ENCODE results near the gene ROR1. TPM values are rescaled to one million over a fixed set of nuclear protein-coding genes. Genes with fewer than 3 reads are reported as not detected.
"Not testable (repeated sequence)": the region's sequence is repeated elsewhere in the genome, so short reads cannot be mapped to it uniquely, and the experiment has no call there.

ROR1 gene
- total RNA-seq, 1 donor from 2014 or later: 13.6 TPM

DNA sequence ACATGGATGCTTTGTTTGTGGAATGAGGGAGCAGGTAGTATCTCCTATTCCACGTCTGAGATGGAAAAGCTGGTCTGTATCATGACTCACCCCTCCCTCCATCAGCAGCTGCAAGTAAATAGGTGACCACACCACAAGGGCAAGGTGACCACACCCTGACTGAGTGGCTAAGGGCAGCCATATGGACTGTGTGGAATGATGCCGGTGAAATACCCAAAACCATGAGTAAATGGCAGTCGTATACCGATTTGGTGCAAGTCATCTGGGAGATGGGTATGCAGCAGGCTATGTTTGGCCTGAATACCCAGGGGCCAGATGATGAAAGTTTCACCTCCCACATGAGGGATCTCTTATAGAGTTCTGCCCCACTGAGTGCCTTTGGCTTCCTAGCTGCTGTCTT is 413.8 kb downstream of the ROR1 start:
- no peak for DNase-seq

DNA sequence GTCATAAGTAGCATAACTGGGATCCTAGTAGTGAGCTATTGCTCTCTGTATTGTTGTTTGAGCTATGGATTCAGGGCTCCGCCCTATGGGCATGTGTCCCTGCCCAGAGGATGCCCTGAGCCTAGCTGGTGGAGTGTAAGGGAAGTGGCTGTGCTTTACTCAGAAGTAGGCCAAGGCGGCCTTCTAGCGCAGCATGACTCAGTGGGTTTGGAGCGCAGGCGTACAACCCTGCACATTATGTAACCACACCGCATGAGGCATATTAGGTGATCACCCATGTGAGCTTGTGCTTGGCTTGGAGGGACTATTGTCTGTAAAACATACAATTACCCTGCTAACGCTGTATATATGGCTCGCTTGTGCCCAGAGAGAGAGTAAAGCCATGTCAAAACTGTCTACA is 418.5 kb downstream of the ROR1 start:
- no peak for DNase-seq

DNA sequence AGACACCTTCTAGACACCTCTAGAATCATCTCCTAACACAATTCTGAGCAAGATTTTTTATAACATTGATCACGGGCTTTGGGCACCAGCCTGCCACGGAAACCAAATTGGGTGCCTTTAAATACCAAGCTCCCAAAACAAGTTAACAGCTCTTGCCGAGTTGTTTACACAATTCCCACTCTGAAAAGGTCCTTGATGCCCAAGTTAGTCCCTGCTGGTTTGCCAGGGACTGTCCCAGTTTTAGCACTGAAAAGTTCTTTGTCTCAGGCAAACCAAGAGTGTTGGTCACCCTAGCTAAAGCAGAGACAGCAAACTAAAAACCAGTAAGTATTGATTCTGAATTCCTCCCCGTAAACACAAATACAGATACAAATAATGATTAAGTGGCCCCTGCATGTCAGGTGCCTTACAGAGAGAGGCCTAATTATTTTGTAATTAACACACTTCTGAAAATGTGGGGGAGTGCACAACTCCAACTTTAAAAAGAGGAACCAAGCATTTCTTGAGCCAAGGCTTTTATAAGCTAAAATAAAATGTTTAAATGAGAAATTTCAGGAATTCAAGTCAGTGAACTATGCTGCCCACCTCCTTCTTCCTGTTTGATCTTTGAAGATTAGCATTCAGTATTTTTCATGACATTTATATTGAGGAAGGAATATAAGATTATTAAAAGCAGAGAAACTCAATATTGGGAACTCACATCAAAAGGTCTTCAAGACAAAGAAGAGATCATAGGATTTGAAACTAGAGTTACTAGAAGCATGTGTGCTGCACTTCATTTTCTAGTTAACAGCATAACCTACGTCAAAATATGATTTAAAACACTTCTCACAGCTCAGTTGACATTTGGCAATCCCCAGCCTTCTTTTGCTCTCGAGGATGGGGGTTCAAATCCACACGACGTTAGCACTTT is 420.6 kb downstream of the ROR1 start:
- DNase-seq: no peak

DNA sequence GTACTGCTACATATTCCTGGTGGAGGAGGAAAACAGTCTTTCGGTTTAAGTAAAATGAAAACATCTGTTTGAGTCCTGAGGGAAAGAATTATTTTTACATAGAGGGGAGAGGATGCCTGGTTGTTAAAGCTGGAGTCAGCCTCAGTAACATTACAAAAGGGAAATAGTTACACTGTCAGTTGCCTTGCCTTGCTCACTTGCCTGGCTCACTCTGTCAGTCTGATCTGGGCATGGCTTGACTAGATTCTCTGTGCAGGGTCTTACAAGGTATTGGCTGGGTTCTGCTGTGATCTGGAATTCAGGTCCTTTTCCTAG is 421.2 kb downstream of the ROR1 start:
- peak; percentile 68 for DNase-seq

DNA sequence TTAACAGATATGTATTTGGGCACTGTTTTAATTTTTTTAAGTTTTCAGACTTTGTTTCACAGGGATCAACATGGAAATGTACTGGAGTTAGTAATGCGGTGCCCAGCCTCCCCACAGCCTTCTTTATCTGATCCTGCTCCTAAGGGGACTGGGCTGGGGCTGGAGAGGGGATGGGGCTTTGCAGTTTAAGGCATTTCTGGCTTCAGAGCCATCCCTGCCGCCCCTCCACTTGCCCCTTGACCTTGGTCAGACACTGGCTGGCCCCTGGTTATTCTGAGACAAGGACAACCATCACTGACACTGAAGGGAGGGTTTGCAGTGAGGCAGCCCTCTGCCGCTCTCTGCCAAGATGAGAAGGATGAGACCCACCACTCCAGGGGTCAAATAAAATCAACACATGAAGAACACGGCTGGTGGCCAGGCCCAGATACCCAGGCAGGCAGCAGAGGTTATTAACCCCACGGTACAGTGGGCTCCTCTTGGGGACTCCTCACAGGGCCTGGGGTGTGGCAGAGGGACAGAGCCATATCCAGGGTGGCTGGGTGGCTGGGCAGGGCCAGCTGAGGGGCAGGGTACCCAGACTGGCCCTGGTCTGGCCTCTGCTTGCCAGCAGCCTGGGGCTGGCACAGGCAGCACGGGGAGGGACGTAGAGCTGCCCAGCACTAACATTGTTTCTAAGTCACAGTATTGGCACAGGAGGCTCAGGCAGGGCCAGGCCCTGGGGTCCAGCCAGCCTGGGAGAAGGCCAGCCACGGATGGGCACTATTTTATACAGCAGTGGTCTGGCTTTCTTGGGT is 422.5 kb downstream of the ROR1 start:
- DNase-seq: no peak

DNA sequence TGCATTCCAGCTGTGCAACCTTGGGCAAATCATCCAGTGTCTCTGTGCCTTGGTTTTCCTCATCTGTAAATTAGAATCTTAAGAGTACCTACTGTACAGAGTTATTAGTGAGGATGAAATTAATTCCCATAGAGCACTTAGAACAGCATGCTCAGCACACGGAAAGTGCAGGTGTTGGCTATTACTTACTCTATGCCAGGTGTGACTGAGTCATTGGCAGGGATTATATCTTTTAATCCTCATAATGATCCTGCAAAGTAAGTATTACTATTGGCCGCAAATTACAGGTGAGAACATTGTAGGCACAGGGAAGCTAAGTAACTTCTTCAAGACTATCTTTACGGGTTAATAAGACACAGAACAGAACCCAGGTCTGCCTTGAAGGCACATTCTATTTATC is 423.3 kb downstream of the ROR1 start:
- DNase-seq: no peak

DNA sequence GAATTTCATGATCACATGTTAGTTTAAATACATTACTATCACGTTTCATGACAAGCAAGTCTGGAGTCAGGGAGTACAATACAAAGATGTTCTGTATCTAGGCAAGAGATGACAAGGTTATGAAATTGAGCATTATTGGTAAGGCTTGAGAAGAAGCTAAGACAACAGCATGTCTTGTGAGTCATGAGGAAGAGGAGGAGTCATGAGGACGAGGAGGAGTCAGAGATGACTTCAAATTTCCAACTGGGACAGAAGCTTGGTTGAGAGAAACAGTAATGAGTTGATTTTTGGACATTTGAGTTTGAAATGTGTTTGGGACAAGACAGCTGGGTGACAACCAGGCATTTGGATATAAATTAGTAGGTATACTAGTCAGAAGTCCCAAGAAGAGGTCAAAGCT is 425.3 kb downstream of the ROR1 start:
- no peak for DNase-seq

DNA sequence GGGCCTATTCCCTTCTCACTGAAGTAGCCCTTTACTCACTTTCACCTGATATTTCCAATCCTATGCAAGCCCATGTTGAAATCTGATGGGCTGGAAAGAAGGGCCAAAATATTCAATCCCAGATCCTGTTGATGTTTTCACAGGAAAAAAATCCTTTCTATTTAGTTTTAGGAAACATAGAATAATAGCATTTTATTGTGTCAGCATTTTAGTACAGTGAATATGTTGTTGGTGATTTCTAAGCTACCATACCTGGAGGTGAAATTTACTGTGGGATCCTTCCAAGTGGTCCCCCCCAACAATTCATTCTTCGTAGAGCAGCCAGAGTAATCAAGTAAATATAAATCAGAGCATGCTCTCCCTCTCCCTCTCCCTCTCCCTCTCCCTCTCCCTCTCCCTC is 426.2 kb downstream of the ROR1 start:
- no peak for DNase-seq

DNA sequence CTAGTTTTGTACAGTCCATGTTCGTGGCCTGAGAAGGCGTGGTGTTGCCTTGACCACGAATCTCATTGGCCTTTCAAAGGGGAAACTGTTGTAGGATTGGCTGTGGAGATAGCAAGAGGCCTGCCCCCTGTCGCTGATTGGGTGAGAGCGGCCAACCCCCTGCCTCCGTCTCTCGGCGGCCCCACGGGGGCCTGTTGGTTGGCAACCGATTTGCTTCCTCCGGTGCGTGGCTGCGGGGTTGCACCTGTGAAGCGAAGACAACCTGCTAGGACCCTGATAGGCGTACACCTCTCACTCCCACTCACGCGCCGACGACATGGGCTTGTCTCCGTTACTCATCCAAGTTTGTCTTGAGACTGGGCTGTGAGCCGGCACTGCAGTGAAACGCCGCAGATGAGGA is 429.6 kb downstream of the ROR1 start, which contains the start of gene UBE2U:
Gene UBE2U (plus strand): TSS at position 204 of the 400 bp plus-strand sequence. CDS start 428 bp downstream, outside the sequence.
- no peak for DNase-seq

DNA sequence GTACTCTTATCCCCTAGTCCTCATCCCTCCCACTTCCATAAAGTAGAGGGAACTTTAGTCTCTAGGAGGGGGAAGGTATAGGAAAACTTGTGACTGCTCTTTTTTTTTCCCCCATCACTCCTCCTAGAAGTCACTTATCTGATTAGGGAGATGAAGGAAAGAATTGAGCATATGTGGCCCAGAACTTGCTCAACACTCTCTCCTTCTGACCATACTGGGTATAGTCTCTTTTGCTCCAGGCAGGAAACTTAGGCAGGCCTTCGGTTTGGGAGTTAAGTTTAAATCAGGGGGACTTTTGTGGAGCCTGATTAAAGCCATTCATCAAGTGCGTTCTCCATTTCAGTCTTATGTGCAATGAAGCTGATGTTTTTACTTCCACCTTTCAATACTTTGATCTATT is 435.4 kb downstream of the ROR1 start:
- no peak for DNase-seq

DNA sequence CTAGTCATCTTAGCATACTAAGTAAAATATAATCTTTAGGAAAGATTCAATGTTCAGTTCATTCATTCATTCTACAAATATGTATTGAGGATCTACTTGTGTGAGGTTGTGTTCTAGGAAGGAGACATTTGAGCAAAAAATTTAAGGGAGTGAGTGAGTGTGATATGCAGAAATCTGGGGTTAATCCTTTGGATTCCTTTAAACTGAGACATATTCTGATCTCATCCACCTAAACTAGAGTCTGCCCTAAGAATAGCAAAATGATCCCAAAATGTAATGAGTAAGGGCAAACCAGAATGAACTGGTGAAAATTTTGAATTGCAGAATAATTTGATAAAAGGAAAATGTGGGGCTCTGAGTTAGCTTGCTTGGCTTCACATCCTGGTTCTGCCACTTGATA is 438.2 kb downstream of the ROR1 start:
- no peak for DNase-seq

DNA sequence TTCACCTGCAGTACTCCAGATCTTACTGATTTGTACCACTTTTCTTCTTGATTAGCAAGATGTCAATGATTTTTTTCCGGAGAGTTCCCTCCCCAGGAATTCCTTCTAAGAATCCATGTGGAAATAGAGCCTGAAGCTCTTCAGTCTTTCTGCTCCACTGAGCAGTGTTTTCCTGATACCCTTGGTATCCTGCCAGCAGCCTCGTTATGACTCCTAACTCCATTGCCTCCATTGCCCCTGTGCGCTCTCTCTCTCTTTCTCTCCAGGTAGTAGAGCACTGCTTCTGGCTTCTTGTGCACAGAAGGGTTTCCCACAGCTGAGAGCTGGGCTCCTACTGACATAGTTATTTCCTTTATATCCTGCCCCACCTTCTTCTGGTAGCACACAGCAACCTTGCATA is 441.8 kb downstream of the ROR1 start:
- no peak for DNase-seq

DNA sequence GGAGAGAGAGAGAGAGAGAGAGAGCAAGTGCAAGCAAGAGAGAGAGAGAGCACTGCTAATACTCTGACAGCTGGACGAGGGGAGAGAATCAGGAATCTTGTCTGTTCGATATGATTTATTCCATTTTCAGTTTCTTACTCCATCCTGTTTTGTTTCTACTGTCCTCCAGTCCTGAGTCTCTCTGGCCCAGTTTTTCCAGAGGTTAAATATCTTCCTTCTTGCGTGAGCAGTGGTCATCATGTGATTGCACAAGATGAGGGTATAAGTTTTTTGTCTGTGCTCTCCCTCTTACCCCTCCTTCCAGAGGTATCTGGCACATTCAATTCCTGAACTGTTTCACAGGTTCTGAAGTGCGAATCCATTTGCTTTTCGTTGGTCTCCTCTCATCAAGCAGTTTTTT is 446.4 kb downstream of the ROR1 start:
- no peak for DNase-seq

DNA sequence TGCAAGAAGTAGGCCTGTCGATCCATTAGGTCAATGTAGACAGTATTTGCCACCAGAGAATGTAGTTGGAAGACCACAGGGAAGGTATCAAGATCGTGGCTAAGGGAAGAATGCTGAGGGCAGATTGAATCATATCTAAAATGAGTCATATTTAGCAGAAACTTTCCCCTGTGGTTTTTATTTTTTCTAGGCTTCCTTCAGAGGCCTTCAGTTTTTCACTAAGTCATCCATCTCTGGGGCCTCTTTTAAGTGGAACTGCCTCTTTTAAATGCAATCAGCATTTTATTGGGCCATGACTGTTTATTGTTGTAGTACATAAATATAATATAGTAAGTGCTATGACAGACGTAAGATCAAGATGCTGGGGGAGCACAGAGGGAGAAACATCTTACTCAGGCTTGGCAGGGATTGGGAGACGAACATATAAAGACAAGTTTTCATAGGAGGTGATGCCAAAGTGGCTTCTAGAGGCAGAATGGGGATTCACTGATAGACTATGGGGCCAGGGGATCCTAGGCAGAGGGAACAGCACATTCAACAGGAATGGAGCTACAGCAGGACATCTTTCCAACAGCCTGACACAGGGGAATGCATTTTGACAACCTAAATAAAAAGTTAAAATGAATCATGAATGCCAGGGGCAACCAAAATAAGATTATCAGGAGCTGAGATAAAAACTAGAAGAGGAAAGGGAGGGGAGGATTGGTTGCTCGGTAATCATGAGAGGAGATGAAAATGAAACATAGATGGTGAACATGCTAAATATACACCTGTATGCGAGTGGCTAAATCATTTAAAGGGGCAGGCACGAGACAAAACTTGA is 449.7 kb downstream of the ROR1 start:
- DNase-seq: no peak

DNA sequence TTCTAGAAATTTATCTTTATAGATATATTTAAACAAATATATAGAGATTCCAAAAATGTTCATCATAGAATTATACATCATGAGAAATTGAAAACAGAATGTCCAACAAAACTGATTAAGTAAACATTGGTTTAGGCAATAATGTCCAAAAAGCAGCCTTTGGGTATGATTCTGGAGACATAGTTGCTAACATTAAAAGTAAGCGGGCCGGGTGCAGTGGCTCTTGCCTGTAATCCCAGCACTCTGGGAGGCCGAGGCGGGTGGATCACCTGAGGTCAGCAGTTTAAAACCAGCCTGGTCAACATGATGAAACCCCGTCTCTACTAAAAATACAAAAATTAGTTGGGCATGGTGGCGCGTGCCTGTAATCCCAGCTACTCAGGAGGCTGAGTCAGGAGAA is 450.4 kb downstream of the ROR1 start:
- not testable (repeated sequence) for DNase-seq

DNA sequence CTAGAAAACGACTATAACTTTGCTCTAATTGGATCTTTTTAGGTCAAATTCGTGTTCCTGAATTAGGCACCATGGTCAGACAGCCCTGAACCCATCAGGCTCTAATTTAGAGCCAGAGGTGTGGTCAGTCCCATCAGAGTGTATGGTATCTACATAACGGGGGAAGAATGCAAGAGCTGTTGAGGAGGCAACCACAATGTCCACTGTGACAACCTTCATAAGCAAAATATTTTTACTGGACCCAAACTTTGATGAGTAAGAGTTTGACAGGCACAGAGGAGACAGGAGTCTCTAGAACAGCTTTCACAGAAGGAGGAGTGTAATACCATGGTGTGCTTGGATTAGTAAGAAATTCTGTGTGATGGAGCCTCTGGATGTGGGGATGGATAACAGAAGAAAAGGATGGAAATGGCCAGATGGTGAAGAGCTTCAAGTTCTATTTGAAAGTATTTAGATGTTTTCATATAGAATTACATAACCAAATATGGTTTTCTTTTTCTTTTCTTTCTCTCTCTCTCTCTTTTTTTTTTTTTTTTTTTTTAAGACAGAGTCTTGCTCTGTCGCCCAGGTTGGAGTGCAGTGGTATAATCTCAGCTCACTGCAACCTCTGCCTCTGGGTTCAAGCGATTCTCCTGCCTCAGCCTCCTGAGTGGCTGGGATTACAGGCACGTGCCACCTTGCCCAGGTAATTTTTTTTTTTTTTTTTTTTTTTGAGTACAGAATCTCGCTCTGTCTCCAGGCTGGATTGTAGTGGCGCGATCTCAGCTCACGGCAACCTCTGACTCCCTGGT is 454.5 kb downstream of the ROR1 start:
- no peak for DNase-seq

DNA sequence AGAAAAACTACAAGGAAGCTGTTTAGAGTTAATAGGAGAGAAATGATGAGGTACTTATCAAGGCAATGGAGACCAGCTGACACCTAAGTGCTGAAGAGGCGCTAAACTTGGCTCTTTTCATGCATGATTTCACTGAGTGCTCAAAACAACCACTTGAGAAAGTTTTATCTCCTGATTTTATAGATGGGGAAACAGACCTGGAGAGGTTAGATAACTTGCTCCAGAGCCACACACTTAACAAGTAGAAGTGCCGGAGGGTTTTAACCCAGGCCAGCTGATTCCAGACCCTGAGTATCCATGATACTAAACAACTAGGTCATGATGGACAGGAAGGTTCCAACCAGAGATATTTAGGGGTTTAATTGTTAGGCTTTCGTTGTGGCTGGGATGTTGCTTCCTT is 455.5 kb downstream of the ROR1 start:
- no peak for DNase-seq
